H1 (cell line): ENCODE results near the gene GAPT. TPM values are rescaled to one million over a fixed set of nuclear protein-coding genes. Genes with fewer than 3 reads are reported as not detected.

Experiments used
- CTCF ChIA-PET: fragments of 300-600 bp; sonication (Branson Sonifier 250); formaldehyde crosslinking; loops from one replicate; lab custom pipeline; 2021; ENCODE audit not compliant: partially characterized antibody; lab: Charles Lee
- POLR2A ChIA-PET: fragments of 300-600 bp; sonication (Branson Sonifier 250); formaldehyde crosslinking; loops from one replicate; lab custom pipeline; 2021; ENCODE audit warnings: inconsistent platforms; ENCODE audit not compliant: partially characterized antibody; lab: Charles Lee
- DNase-seq, 2 experiments: peaks; one replicate each; pipeline versions ENCODE4 v3.0.0 to v3.0.0-alpha.2; 2010 to 2022; ENCODE audit warnings: low spot score in 2 of 2, low read depth in 1 of 2, mixed read lengths in 1 of 2
- FAIRE-seq: peaks from 2 replicates; lab custom pipeline; 2011; peaks lifted over from hg19 to GRCh38; lab: Jason Lieb, UNC
- H2AFZ ChIP-seq: 2 replicates; pipeline ENCODE4 v1.8.1; 2012; ENCODE audit warnings: low read length, inconsistent platforms
- H2AK5ac ChIP-seq: 2 replicates; pipeline ENCODE4 v1.6.1; 2013; ENCODE audit warnings: low read depth, low read length
- H2BK120ac ChIP-seq: replicated peaks from 2 replicates; pipeline ENCODE3; 2013; ENCODE audit warnings: low read depth, low read length, inconsistent platforms
- H2BK12ac ChIP-seq: 2 replicates; pipeline ENCODE4 v1.6.1; 2013; ENCODE audit warnings: low read depth, low read length
- H2BK15ac ChIP-seq: 2 replicates; pipeline ENCODE4 v1.6.1; 2013; ENCODE audit warnings: low read length
- H2BK20ac ChIP-seq: 2 replicates; pipeline ENCODE4 v1.6.1; 2013; ENCODE audit warnings: low read length
- H2BK5ac ChIP-seq: 2 replicates; pipeline ENCODE4 v1.6.1; 2013; ENCODE audit warnings: low read depth, low read length
- H3K14ac ChIP-seq: 2 replicates; pipeline ENCODE4 v1.6.1; 2013; ENCODE audit warnings: inconsistent platforms; ENCODE audit not compliant: insufficient read length
- H3K18ac ChIP-seq: 2 replicates; pipeline ENCODE4 v1.6.1; 2013; ENCODE audit warnings: low read length; ENCODE audit errors: extremely low read depth
- H3K23ac ChIP-seq: 2 replicates; pipeline ENCODE4 v1.6.1; 2013; ENCODE audit warnings: inconsistent platforms; ENCODE audit not compliant: insufficient read length
- H3K23me2 ChIP-seq: 2 replicates; pipeline ENCODE4 v1.6.1; 2013; ENCODE audit warnings: low read depth, low read length
- H3K27ac ChIP-seq: 2 replicates; pipeline ENCODE4 v1.6.1; 2011; ENCODE audit warnings: low read depth, low read length, inconsistent platforms
- H3K27me3 ChIP-seq, 4 experiments: replicated peaks in 1 of 4; 1 replicate in 1 of 4; 2 replicates in 3 of 4; pipeline versions ENCODE4 v1.6.1 to v1.8.1; 2011 to 2013; ENCODE audit warnings: low read length in 3 of 4, mild to moderate bottlenecking in 3 of 4, inconsistent platforms in 2 of 4, mixed read lengths in 2 of 4, moderate library complexity in 1 of 4; ENCODE audit not compliant: control insufficient read depth in 3 of 4, insufficient read depth in 3 of 4; ENCODE audit errors: extremely low read depth in 1 of 4
- H3K36me3 ChIP-seq, 4 experiments: 2 replicates each; pipeline versions ENCODE4 v1.6.1 to v1.8.1; 2011 to 2013; ENCODE audit warnings: mild to moderate bottlenecking in 4 of 4, low read length in 3 of 4, moderate library complexity in 2 of 4, control low read depth in 1 of 4, inconsistent platforms in 1 of 4; ENCODE audit not compliant: insufficient read depth in 4 of 4, control insufficient read depth in 2 of 4
- H3K4ac ChIP-seq: replicated peaks from 2 replicates; pipeline ENCODE3; 2013; ENCODE audit warnings: low read length, low read depth, mixed read lengths, inconsistent platforms; ENCODE audit not compliant: insufficient read length
- H3K4me1 ChIP-seq, 4 experiments: replicated peaks in 1 of 4; 1 replicate in 1 of 4; 2 replicates in 3 of 4; pipeline versions ENCODE4 v1.6.1 to v1.8.1; 2011 to 2013; ENCODE audit warnings: low read length in 3 of 4, inconsistent platforms in 2 of 4, mixed read lengths in 1 of 4; ENCODE audit not compliant: insufficient read depth in 4 of 4, control insufficient read depth in 3 of 4
- H3K4me2 ChIP-seq, 2 experiments: 2 replicates each; pipeline versions ENCODE4 v1.6.1 to v1.8.1; 2011 to 2013; ENCODE audit warnings: low read depth in 2 of 2, low read length in 2 of 2, control low read depth in 1 of 2, inconsistent platforms in 1 of 2, mild to moderate bottlenecking in 1 of 2; ENCODE audit not compliant: insufficient read depth in 1 of 2
- H3K4me3 ChIP-seq, 4 experiments: fragments of 200-600, 300-600 bp in 1 of 4; sonication (generic), shearing (Covaris generic), sonication (Bioruptor Twin) in 1 of 4; 2 replicates each; pipeline versions ENCODE4 v1.5.1 to v1.8.1; 2011 to 2016; ENCODE audit warnings: low read length in 4 of 4, low read depth in 3 of 4, control low read depth in 2 of 4, inconsistent platforms in 2 of 4, mild to moderate bottlenecking in 2 of 4, mixed read lengths in 1 of 4, moderate library complexity in 1 of 4; ENCODE audit not compliant: insufficient read depth in 2 of 4; ENCODE audit errors: extremely low read depth in 1 of 4
- H3K56ac ChIP-seq: replicated peaks from 2 replicates; pipeline ENCODE3; 2013; ENCODE audit warnings: low read depth, mild to moderate bottlenecking, mixed read lengths, low read length, inconsistent platforms; ENCODE audit not compliant: insufficient read length
- H3K79me1 ChIP-seq: 2 replicates; pipeline ENCODE4 v1.6.1; 2013; ENCODE audit warnings: low read depth, low read length, control low read depth
- H3K79me2 ChIP-seq, 2 experiments: 2 replicates each; pipeline versions ENCODE4 v1.6.1 to v1.8.1; 2012 to 2013; ENCODE audit warnings: low read length in 2 of 2, mild to moderate bottlenecking in 2 of 2, inconsistent platforms in 1 of 2; ENCODE audit not compliant: insufficient read depth in 2 of 2, control insufficient read depth in 1 of 2
- H3K9ac ChIP-seq, 4 experiments: replicated peaks in 1 of 4; 1 replicate in 1 of 4; 2 replicates in 3 of 4; pipeline versions ENCODE4 v1.6.1 to v1.8.1; 2011 to 2013; ENCODE audit warnings: low read depth in 3 of 4, low read length in 3 of 4, control low read depth in 2 of 4, mild to moderate bottlenecking in 2 of 4, moderate library complexity in 2 of 4, inconsistent platforms in 1 of 4; ENCODE audit errors: extremely low read depth in 1 of 4
- H3K9me3 ChIP-seq, 2 experiments: 2 replicates each; pipeline versions ENCODE4 v1.6.1 to v1.8.1; 2012 to 2013; ENCODE audit warnings: mild to moderate bottlenecking in 2 of 2, moderate library complexity in 2 of 2, control low read depth in 1 of 2, inconsistent platforms in 1 of 2, low read depth in 1 of 2, low read length in 1 of 2, mixed read lengths in 1 of 2; ENCODE audit not compliant: insufficient read depth in 2 of 2
- H4K20me1 ChIP-seq, 2 experiments: replicated peaks in 1 of 2; 2 replicates each; pipeline versions ENCODE3 to v1.8.1; 2011 to 2013; ENCODE audit warnings: inconsistent platforms in 2 of 2, low read length in 2 of 2, mild to moderate bottlenecking in 1 of 2; ENCODE audit not compliant: insufficient read depth in 2 of 2, control insufficient read depth in 1 of 2
- H4K5ac ChIP-seq: 2 replicates; pipeline ENCODE4 v1.6.1; 2013; ENCODE audit warnings: low read length, low read depth, mixed read lengths, inconsistent platforms; ENCODE audit not compliant: insufficient read length
- H4K8ac ChIP-seq: 2 replicates; pipeline ENCODE4 v1.8.0; 2013; ENCODE audit warnings: mild to moderate bottlenecking, moderate library complexity, low read length, inconsistent platforms; ENCODE audit not compliant: insufficient read depth; ENCODE audit errors: extremely low read depth
- H4K91ac ChIP-seq: replicated peaks from 2 replicates; pipeline ENCODE3; 2013; ENCODE audit warnings: low read length, mixed read lengths, inconsistent platforms; ENCODE audit not compliant: insufficient read length
- CBX5 ChIP-seq: fragments of 300-800, 300-1000 bp; sonication (generic); IDR thresholded peaks from 2 replicates; pipeline ENCODE4 v1.7.1; 2016; ENCODE audit warnings: antibody characterized with exemption, low read length, low read depth
- CTCF ChIP-seq, 3 experiments: IDR thresholded peaks; 1 replicate in 2 of 3; 2 replicates in 1 of 3; pipeline versions ENCODE4 v1.5.1 to v1.6.1; 2011; ENCODE audit warnings: low read length in 3 of 3, mild to moderate bottlenecking in 3 of 3, inconsistent platforms in 2 of 3, low read depth in 1 of 3, moderate library complexity in 1 of 3; ENCODE audit not compliant: insufficient read depth in 1 of 3; ENCODE audit errors: control extremely low read depth in 1 of 3
- FOSL1 ChIP-seq: IDR thresholded peaks from 2 replicates; pipeline ENCODE4 v1.6.1; 2011; ENCODE audit warnings: mild to moderate bottlenecking, low read depth, low read length, moderate library complexity; ENCODE audit not compliant: insufficient read depth
- GTF2F1 ChIP-seq: IDR thresholded peaks from 2 replicates; pipeline ENCODE4 v1.6.1; 2012; ENCODE audit warnings: low read depth, low read length, improper control_type of control experiment, borderline replicate concordance
- JUND ChIP-seq: IDR thresholded peaks from 2 replicates; pipeline ENCODE4 v1.6.1; 2011; ENCODE audit warnings: mild to moderate bottlenecking, improper control_type of control experiment, low read length
- RAD21 ChIP-seq, 2 experiments: IDR thresholded peaks in 1 of 2; conservative IDR thresholded peaks in 1 of 2; 2 replicates each; pipeline ENCODE4 v1.6.1; 2011; ENCODE audit warnings: low read depth in 2 of 2, low read length in 2 of 2, improper control_type of control experiment in 1 of 2, inconsistent platforms in 1 of 2, mild to moderate bottlenecking in 1 of 2, moderate library complexity in 1 of 2
- SP4 ChIP-seq: IDR thresholded peaks from 2 replicates; pipeline ENCODE4 v1.6.1; 2012; ENCODE audit warnings: low read length, inconsistent platforms
- YY1 ChIP-seq: IDR thresholded peaks from 2 replicates; pipeline ENCODE4 v1.6.1; 2011; ENCODE audit warnings: low read depth, mild to moderate bottlenecking, low read length
- WGBS, 2 experiments: shearing (Covaris generic) in 1 of 2; methylation state at CpG; one replicate each; pipeline versions ENCODE4 v1.1.6 to v1.1.7; 2013 to 2015; ENCODE audit warnings: low lambda C conversion rate in 2 of 2, mixed read lengths in 2 of 2, inconsistent platforms in 1 of 2, low coverage in 1 of 2, missing lambda C conversion rate in 1 of 2; ENCODE audit not compliant: insufficient replicate concordance in 2 of 2, insufficient coverage in 1 of 2, insufficient read length in 1 of 2; ENCODE audit errors: extremely low coverage in 1 of 2, missing lambda C conversion rate in 1 of 2; 5-methylcytosine and 5-hydroxymethylcytosine counted together
- polyA plus RNA-seq, 7 experiments: library from polyadenylated mRNA; depleted of rRNA in 3 of 7; stranded (reverse) in 5 of 7; unstranded in 2 of 7; fragments of >200 nt in 5 of 7; fragments of 200-250 nt in 2 of 7; gene quantifications; 1 replicate in 5 of 7; 2 replicates in 1 of 7; 4 replicates in 1 of 7; pipeline versions ENCODE4 v1.2.1 to v1.2.3, GENCODE V29; 2011 to 2013; ENCODE audit warnings: missing spikeins in 2 of 7, mixed read lengths in 2 of 7
- total RNA-seq: library from RNA; stranded (reverse); fragmentation: NEBNext Ultra II Directional; extraction: Animal tissue kit (Norgen Biotek cat#: 25700); gene quantifications from 2 replicates; pipeline ENCODE4 v1.2.1, GENCODE V29; 2021
- TF ChIP-seq, protein P1 (sequence below): IDR thresholded peaks from 2 replicates; pipeline ENCODE4 v1.6.1; 2011; ENCODE audit warnings: low read depth, mild to moderate bottlenecking, low read length; ENCODE audit not compliant: insufficient read depth

GAPT gene
- total and polyA plus RNA-seq, 2 of the 8 experiments (the other 6 are each of a cell fraction or from before 2014, with no cell fraction given), result not detected

- H3K27me3 ChIP-seq, result peaks cover 0 to 1% (median 0%) of the 10 kb centered on the region in 4 experiments; a peak in 1 of 7 replicates
- no peak overlapping the region for H4K5ac ChIP-seq
- H3K79me2 ChIP-seq, result no peaks in the 10 kb centered on the region
- no peak overlapping the region for H3K4me3 ChIP-seq
- H3K9ac ChIP-seq, result no peak overlapping the region
- CTCF ChIA-PET, result interaction anchor here (0.6 to 10.1 kb wide), 13 partner anchors 9 to 371 kb away, joined by 3 to 201 read pairs (median 3); no protein-coding TSS in a partner anchor
- H3K4me1 ChIP-seq, result peaks cover 0 to 3% (median 0%) of the 10 kb centered on the region in 4 experiments; a peak in 1 of 7 replicates
- H4K91ac ChIP-seq, result no peak overlapping the region
- DNase-seq, result no peak
- H2AFZ ChIP-seq, result no peak overlapping the region
- H2BK20ac ChIP-seq, result no peak overlapping the region
- no peak overlapping the region for H3K56ac ChIP-seq
- WGBS, 2 experiments, result 64% methylated on average over 3 of the region's 3 CpGs; no CpG with 5 or more reads in 1 of the 2 experiments
- no peak for FAIRE-seq
- H3K27ac ChIP-seq, result no peak overlapping the region
- H3K9me3 ChIP-seq, result no peaks in the 10 kb centered on the region
- H3K79me1 ChIP-seq, result no peaks in the 10 kb centered on the region
- H4K20me1 ChIP-seq, result no peaks in the 10 kb centered on the region
- H3K14ac ChIP-seq, result no peak overlapping the region
- no peak overlapping the region for H2AK5ac ChIP-seq
- no peak overlapping the region for H2BK15ac ChIP-seq
- H2BK12ac ChIP-seq, result no peak overlapping the region
- H3K4ac ChIP-seq, result no peak overlapping the region
- no peak overlapping the region for H2BK5ac ChIP-seq
- no peak overlapping the region for H4K8ac ChIP-seq
- no peak overlapping the region for H2BK120ac ChIP-seq
- no peak overlapping the region for H3K23ac ChIP-seq
- no peaks in the 10 kb centered on the region for H3K23me2 ChIP-seq
- H3K4me2 ChIP-seq, result no peak overlapping the region
- POLR2A ChIA-PET, result no interaction called here
- H3K36me3 ChIP-seq, result no peaks in the 10 kb centered on the region
- no peak overlapping the region; the same call in 1 of the 2 replicates for H3K18ac ChIP-seq
- TF ChIP-seq GTF2F1 (no peak), SP4 (no peak), RAD21 (IDR thresholded peaks at IDR 0.05 in 1 of 2, conservative IDR thresholded peaks at IDR 0.05 in 1 of 2; ENCODE audit: low read depth in 2 of 2, low read length in 2 of 2) (no peak), CTCF (IDR thresholded peaks at IDR 0.05; ENCODE audit: control extremely low read depth in 1 of 3, insufficient read depth in 1 of 3, low read depth in 1 of 3, low read length in 3 of 3) (no peak), FOSL1 (no peak), CBX5 (no peak), YY1 (no peak), JUND (no peak)
- TF ChIP-seq, protein P1, sequence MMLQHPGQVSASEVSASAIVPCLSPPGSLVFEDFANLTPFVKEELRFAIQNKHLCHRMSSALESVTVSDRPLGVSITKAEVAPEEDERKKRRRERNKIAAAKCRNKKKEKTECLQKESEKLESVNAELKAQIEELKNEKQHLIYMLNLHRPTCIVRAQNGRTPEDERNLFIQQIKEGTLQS, result no peak
These were observed 12.3 kb downstream of the GAPT start for GRCh38 chr5:58503390-58504046.
